Inflammatory macrophage (primary cell): ENCODE results near the gene STRAP.
"Not testable (repeated sequence)": the region's sequence is repeated elsewhere in the genome, so short reads cannot be mapped to it uniquely, and the experiment has no call there.

Experiments used
- DNase-seq, 2 donors: peaks; one replicate each; pipeline ENCODE4 v3.0.0-alpha.2; 2020 to 2022

Gene STRAP

DNA sequence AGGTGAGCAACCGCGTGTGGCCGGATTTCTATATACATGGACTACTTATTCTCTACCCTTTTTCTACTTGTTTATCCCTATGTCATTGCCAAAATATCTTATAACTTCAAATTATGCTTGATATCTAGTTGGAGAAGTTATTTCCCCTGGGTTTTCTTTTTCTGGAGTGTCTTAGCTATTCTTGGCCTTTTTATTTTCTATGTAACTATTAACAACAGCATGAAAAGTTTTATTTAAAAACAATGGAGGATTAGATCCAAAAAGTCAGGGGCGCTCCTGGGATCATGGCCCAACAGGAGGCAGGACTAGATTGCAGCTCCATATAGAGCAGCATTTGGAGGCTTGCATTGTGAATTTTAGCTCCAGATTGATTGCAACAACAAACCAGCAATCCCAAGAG, 8.6 kb upstream of the STRAP start:
- DNase-seq = no peak

DNA sequence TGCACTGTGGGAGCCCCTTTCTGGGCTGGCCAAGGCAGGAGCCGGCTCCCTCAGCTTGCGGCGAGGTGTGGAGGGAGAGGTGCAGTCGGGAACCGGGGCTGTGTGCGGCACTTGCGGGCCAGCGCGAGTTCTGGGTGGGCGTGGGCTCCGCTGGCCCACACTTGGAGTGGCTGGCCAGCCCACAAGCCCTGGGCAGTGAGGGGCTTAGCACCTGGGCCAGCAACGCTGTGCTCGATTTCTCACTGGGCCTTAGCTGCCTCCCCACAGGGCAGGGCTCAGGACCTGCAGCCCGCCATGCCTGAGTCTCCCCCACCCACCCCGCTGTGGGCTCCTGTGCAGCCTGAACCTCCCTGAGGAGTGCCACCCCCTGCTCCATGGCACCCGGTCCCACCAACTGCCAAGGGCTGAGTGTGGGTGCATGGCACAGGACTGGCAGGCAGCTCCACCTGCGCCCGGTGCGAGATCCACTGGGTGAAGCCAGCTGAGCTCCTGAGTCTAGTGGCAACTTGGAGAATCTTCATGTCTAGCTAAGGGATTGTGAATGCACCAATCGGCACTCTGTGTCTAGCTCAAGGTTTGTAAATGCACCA, 7.5 kb upstream of the STRAP start:
- not testable (repeated sequence) for DNase-seq

DNA sequence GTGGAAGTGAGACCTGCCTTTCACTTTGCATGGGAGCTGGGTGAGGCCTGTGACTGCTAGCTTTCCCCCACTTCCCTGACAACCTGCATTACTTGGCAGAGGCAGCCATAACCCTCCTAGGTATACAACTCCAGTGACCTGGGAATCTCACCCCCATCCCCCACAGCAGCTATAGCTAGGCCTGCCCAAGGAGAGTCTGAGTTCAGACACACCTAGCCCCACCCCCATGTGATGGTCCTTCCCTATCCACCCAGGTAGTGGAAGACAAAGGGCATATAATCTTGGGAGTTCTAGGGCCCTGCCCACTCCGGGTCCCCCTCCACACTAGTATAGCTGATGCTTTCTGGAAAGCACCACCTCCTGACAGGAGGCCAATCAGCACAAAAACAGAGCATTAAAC, 6.3 kb upstream of the STRAP start:
- DNase-seq = no peak

DNA sequence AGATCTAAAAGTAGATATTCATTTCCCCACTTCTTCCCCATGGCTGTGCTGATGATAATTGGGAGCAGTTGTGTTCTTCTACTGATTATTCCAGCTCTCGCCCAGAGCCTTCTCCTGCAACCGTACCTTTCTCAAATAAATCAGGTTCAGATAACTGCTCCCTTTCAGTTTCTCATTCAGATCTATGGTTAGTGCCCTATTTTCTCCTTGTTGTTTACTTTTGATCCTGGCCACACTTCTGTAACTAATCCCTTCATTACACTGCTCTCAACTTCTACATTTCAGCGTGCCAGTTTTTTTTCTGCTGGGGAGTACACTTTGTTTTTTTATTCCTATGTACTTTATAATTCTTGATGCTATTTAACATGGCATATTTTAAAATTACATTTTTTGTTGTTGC, 2.8 kb upstream of the STRAP start:
- no peak for DNase-seq

DNA sequence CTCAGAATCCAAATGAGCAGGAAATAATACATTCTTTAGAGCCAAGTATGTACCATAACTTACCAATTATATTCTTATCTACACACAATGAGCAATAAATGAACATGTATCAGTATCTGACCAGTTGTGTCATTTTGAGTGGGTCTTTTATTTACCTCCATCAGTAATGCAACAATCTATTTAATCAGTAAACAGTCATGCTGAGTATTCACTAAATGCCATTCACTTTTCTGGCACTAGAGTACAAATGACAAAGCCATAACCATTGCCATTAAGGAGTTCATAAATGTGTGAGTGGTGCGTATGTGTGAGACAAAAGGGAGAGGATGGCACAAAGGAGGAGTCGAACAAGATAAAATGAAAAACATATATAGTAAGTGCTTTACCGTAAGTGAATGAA, 1.5 kb upstream of the STRAP start:
- DNase-seq = no peak

DNA sequence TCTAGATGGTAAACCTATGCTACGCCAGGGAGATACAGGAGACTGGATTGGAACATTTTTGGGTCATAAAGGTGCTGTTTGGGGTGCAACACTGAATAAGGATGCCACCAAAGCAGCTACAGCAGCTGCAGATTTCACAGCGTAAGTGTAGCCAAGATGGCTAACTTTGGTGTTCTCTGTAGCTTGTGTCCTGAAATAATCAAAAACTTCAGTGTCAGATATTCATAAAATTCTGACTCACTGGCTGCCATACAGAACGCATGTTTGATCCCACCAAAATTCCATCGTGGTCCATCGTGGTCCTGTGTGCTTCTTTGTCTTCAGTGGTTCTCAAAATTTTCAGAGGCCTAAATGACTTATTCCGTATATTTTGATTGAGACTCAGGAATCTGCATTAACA, 1.3 kb downstream of the STRAP start:
- no peak for DNase-seq

DNA sequence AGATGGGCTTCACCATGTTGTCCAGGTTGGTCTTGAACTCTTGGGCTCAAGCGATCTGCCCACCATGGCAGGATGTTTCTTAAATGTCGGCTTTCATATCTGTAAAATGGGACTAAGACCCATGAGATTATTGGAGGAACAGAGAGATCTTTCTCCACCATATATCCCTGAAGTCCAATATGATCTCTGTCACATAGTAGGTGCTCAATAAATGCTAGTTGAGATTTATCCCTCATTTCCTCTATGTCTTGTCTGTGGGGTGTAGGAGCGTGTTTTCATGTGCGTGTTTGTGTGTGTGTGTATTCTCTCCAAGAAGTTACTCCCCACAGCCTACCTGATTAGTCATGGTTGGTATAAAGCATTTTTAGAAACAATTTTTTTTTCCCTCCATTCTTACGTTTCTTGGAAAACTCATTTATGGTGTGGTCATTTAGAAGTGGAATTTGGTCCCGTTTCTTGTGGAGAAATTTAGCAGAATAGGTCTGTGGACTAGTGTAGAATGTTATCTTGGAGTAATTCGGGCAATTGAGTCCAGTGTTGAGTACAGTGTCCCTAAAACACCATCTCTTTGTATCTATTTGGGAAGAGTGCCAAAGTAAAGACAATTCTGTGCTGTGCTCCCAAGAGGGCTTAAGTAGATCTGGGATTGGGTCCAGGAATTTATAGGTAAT, 4.3 kb downstream of the STRAP start:
- no peak for DNase-seq

DNA sequence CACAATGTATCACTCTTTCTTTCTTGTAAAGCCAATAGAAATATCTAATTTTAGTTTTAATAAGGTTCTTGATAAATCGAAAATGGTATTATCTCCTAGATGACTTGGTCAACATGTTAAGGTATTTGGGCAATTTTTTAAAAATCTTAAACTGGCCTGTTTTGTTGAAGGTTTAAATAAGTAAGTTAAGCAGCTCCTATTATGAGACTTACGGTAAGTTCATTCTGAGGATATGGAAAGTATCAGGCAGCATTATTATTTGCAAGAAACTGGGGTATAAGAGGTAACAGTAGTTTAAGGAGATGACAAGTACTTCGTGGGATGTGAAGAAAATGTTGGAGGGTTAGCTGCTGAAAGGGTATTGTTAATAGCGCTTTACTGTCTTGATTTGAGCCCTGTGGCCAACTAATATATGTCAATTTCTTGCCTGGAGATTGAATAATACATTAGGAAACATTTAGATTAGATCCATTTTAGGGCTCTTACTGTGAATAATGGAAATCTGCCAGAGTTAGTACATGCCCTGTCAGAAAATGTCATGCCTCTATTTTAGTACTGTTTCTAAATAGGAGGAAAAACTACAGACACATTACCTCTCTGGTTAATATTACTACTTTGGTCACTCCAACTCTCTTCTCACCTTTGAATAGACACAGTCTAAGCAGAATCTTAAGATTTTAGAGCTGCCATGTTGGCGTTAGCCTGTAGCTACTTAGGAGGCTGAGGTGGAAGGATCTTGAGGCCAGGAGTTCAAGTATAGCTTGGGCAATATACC, 5.0 kb downstream of the STRAP start:
- no peak for DNase-seq

DNA sequence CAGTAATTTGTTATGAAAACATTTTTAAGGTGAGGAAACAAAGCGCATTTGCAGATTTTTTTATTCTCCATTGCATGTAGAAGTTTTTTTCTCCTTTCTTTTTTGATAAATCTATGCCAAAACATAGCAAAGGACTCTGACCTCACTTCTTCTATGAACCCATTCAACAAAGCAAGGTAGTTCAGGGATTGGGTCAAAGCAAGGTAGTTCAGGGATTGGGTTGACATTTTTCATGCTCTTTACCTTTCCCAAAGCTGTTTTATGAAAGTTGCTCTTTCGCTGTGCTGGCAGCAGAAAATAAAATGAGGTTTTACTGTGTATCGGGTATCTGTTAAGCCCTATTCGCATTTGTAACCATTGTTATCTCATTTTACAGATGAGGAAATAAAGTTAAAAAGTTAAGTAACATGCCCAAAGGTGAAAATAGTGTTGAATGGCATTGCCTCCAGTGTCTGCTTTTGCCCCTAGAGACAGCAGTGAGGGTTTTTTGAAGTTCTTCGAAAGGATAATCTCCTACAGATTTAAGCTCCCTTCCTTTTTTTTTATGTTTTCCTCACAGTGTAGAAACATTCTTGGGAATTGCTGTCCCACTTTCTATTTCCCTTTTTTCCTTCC, 10.6 kb downstream of the STRAP start:
- DNase-seq = no peak

DNA sequence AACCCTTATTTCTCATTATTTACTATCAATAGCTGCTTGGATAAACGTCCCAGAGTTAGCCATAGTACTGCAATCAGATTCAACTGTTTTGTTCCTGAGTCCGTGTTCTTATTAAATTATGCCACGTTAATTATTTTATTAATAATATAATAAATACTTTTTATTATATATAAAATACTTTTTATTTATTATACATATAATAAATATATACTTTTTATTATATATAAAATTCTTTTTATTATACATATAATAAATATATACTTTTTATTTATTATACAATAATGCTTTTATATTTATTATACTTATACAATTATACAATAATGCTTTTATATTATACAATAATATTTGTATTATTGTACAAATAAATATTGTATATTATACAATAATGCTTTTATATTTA, 11.1 kb downstream of the STRAP start:
- DNase-seq = no peak

DNA sequence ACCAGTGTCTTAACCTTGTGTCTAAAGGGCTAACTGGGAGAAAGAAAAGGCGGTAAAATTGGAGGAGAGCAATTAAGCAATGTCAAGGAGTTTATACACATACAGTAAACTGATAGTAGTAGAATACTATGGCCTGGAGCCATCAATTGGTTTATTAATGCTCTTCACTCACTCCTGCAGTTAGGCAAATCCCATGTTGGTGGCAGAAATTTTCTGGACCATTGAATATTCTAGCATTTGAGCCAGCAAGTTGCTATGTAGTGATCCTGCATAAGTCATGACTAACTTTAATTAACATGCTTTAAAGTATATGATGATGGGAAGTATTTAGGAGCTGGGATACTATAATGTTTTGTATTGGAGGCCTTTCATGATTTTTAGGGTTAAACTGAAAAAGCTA, 14.7 kb downstream of the STRAP start:
- DNase-seq = no peak

DNA sequence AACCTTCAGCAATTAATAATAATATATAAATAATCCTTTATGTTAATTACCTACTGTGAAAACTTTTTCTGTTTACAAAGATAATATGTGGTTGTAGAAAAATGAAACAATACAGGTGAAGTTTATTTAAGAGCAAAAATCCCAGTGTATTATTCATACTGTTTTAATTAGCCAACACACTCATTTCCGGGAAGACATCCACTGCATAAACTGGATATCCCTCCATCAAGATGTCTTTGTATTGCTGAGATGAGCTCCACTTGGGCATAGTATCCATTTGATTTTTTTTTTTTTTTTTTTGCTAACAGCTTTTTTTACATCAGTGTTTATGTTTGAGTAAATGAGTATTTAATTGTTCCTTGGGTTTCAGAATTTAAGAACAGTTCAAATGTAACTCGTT, 15.2 kb downstream of the STRAP start:
- DNase-seq = no peak

DNA sequence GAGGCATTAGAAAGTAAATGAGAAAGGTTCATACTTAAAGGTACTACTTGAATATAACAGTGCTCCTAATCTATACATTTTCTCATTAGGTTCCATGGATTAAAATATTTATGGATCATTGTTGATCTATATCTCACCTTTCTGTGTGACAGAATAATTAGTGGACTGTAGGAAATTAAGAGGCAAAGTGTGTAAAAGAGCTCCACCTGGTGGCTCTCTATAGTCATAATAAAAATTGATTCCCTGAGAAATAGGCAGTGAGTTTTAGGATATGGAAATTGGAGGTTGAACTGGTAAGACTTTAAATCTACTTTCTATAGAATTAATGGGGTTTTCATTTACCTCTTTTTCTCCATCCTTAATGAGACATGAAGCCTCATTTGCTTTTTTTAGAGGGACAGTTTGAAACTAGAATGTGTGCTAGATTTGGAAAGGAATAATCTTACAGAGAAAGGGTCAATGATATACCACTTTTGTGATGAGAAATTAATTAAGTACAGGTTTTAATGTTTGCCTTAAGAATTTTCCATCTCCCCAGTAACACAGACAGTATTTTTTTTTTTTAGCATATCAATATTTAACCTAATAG, 17.2 kb downstream of the STRAP start:
- DNase-seq = peak; percentile 8 to 39

DNA sequence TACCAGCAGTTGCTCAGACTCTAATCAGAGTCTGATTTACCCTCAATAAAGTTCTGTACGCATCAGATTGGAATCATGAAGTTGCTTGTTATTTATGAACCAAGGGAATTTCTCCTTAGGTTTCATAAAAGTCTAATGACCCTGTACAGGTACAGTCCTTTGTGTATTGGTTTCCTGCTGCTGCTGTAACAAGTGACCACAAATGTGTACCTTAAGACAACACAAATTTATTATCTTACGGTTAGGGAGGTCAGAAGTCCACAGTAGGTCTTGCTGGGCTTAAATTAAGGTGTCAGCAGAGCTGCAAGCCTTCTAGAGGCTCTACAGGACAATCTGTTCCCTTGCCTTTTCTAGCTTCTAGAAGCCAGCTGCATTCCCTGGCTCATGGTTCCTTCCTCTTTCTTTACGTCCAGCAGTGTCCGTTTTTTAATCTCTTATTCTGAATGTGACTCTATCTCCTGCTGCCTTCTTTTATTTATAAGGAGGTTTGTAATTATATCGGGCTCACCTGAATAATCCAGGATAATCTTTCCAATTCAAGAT, 22.3 kb downstream of the STRAP start:
- no peak for DNase-seq

DNA sequence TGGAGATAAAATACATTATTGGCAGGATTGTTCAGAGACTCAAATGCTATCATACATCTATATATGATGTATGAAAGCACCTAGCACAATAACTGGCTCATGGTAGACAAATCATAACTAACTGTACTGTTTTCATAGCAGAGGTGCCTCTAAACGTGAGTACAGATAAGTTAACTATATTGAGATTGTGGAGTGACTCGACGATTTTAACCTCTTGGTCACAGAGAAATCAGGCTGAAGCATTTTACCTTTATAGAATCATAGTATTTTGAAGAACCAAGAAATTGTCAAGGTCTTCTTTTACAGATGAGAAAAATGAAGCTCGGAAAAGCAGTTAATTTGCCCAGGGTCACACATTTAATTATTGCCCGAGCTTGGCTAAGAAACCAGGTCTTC, 28.3 kb downstream of the STRAP start:
- DNase-seq = no peak

DNA sequence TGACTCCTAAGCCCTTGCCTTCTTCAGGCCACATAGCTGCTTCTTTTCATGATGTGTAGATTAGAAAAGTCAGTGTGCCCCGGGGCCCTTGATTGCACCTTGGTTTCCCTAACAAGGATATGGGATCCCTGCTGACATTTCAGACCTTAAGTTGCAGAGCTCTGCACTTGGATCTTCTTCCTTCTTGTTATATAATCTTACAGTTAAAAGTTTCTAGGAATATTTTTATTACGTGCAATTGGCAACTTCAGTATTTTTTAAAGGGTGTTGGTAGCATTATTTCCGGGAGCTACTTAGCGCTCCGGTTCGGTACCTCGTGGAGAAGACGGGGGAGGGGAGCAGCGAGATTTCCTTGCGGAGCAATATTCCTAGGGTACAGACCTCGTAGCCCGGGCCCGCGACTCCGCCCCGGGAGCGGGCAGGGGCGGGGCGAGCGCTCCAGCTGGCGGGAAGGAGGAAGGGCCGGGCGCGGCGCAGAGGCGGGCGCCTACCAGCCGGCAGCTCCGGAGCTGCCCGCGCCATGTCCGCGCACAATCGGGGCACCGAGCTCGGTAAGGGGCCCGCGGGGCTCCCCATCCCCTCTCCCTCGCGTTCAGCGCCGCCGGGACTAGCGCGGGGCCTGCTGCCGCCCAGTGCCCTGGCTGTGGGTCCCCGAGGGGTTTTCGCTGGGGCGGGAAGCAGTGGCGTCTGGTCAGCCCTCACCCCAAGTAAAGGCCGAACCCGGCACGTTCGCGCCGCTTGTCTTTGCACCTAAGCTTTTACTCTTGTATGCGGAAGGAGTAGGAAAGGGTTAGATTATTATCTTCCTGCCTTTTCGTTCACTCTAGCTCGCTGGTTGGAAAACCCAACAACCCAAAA, 28.9 kb downstream of the STRAP start, which contains the start of gene DERA:
DERA (plus strand) TSS at position 469 of the 858 bp plus-strand sequence; CDS start at position 521, 52 bp downstream.
- peak; percentile 74 to 87 for DNase-seq

DNA sequence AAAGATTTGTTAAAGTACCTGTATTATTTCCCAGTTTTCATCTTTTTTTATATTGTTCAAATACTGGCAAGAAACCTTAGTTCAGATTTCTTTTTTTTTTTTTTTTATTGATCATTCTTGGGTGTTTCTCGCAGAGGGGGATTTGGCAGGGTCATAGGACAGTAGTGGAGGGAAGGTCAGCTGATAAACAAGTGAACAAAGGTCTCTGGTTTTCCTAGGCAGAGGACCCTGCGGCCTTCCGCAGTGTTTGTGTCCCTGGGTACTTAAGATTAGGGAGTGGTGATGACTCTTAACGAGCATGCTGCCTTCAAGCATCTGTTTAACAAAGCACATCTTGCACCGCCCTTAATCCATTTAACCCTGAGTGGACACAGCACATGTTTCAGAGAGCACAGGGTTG, 29.7 kb downstream of the STRAP start:
- DNase-seq = not testable (repeated sequence)

DNA sequence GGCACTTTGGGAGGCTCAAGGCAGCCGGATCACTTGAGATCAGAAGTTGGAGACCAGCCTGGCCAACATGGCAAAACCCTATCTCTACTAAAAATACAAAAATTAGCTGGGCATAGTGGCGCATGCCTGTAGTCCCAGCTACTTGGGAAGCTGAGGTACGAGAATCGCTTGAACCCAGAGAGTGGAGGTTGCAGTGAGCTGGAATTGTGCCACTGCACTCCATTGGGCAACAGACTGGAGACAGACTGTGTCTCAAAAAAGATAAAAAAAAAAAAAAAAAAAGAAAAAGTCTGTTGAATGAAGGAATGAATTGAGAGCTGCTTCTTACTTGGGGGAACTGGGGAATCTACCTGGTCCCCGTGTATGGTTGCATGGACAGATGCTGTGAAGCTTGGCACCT, 31.9 kb downstream of the STRAP start:
- DNase-seq = not testable (repeated sequence)

DNA sequence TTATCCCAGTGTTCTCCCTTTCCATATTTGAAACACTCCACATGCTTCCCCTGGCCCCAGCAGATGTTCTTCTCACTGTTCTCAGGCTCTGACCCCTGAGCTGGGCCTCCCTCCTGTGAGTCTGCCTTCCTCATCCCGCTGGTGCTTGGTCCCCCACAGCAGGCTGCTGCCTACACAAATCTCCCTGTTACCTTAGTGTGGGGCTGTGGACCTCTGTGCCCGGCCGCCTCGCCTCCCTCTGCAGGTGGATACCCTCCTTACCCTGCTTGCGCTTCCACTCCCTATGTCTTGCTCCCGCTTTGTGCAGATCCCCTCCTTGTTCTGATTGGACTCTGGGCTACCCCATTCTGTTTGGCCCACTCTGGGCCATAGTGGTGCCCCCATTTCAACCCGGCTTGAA, 35.9 kb downstream of the STRAP start:
- DNase-seq = no peak

DNA sequence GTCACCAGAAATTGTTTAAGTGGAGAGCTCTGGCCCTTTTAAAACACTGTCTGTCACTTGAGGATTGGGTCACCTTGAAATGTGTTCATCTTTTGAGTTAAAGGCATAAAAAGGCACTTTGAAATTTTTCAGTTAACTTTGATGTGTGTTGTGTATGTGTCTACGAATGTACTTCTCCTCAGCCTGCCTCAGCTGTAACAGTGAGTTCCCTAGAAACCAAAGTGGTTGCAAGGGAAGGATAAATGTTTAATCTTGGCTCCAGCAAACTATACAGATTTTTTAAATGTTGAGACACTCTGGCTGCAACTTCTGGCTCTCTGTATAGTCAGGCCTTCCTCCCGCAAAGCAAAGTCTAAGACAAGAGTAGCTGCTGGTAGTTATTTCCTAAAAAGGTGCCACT, 37.2 kb downstream of the STRAP start:
- DNase-seq = no peak

DNA sequence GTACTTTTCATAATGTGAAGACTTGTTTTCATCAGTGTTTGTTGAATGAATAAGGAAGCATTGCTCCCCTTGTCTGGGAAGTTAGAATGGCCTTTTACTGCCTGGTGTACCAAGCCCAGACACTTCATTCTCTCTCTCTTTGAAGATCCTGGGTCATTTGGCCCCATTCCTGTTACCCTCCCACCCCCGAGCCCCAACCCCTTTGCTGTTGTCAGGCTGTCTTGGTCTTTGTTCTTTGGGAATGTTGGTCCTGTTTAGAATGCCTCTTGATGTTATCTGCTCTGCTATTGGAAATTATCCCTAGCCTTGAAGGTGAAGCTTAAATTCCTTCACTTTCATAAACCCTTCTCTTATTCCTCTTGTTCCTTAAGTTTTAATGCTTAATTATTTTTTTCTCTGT, 42.8 kb downstream of the STRAP start:
- no peak for DNase-seq

DNA sequence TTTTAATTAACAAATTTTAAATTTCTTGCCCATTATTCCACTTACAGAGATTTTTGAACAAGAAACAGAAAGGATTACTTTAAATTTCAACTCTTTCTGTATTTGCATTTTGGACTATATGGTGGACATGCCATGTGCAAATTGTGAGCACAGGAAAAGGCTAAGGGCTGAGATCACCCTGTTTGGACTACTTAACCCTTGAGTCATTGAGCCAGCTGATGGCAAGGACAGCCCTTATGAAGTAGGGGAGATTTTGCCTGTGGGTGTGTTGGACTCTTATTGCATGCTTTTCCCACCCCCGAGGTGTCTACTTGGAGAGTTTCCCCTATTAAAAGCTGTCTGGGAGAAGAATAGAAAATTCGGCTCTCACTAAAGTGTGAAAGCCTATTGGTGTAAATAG, 46.2 kb downstream of the STRAP start:
- peak; percentile 43 to 78 for DNase-seq
